ENCODE measurements around the gene AGAP3. TPM values are rescaled to one million over a fixed set of nuclear protein-coding genes. Genes with fewer than 3 reads are reported as not detected.
A peak's percentile ranks its signal among the peaks of the same experiment; 100 is the strongest.

Gene AGAP3
- total RNA-seq, 1 experiment from 2014 or later: 70.2 TPM

GRCh38 chr7:151068069-151068773 lies 18.1 kb upstream of the AGAP3 start:
- peak overlapping the region; percentile 39 for H3K4me3 Mint-ChIP-seq (ENCODE audit: unreplicated experiment)
- Histone ChIP-seq H3K27me3 (replicated peaks; ENCODE audit: control insufficient read depth, insufficient read depth, low read length) (no peaks in the 10 kb centered on the region), H3K4me1 (peaks cover 25% of the 10 kb centered on the region), H3K9me3 (no peaks in the 10 kb centered on the region), H3K4me3 (ENCODE audit: low read depth, low read length) (no peak overlapping the region), H3K36me3 (ENCODE audit: control insufficient read depth, insufficient read depth, low read length) (peaks cover 6% of the 10 kb centered on the region)
- H3K9me3 Mint-ChIP-seq (ENCODE audit: unreplicated experiment): no peaks in the 10 kb centered on the region
- ChIA-PET CTCF (interaction anchor here (1.3 kb wide), 1 partner anchor 40 kb away, joined by 4 read pairs; the partner anchor contains the start of gene ABCB8), POLR2A (interaction anchor here (0.5 to 1.9 kb wide), 4 partner anchors 9 to 90 kb away, joined by 3 to 10 read pairs (median 5); partner anchors contain the start of gene FASTK)
- intact Hi-C loops (cut with micrococcal nuclease; ENCODE audit: unreplicated experiment): no loop called here
- DNase-seq: no peak
- BruUV-seq (replicated peaks): no TSS peak
- TF ChIP-seq CTCF (IDR thresholded peaks at IDR 0.05; ENCODE audit: insufficient read depth in 1 of 2, low read depth in 1 of 2, low read length in 1 of 2, severe bottlenecking in 1 of 2, unreplicated experiment in 1 of 2): no peak
- no peaks in the 10 kb centered on the region for H3K4me1 Mint-ChIP-seq (ENCODE audit: low read depth, unreplicated experiment)
- no peaks in the 10 kb centered on the region for H3K27me3 Mint-ChIP-seq (ENCODE audit: insufficient read depth, unreplicated experiment)
- peak overlapping the region; percentile 80 for H3K27ac Mint-ChIP-seq (ENCODE audit: unreplicated experiment)
- H3K36me3 Mint-ChIP-seq (ENCODE audit: insufficient read depth, unreplicated experiment): peaks cover 85% of the 10 kb centered on the region

GRCh38 chr7:151069841-151070573 lies 16.3 kb upstream of the AGAP3 start:
- Histone ChIP-seq H3K4me3 (ENCODE audit: low read depth, low read length) (no peak overlapping the region), H3K27me3 (replicated peaks; ENCODE audit: control insufficient read depth, insufficient read depth, low read length) (no peaks in the 10 kb centered on the region), H3K4me1 (peaks cover 18% of the 10 kb centered on the region), H3K36me3 (ENCODE audit: control insufficient read depth, insufficient read depth, low read length) (peaks cover 3% of the 10 kb centered on the region), H3K9me3 (no peaks in the 10 kb centered on the region)
- Mint-ChIP-seq H3K36me3 (ENCODE audit: insufficient read depth, unreplicated experiment) (peaks cover 91% of the 10 kb centered on the region), H3K4me1 (ENCODE audit: low read depth, unreplicated experiment) (no peaks in the 10 kb centered on the region), H3K27me3 (ENCODE audit: insufficient read depth, unreplicated experiment) (no peaks in the 10 kb centered on the region), H3K27ac (ENCODE audit: unreplicated experiment) (no peak overlapping the region), H3K4me3 (ENCODE audit: unreplicated experiment) (no peak overlapping the region), H3K9me3 (ENCODE audit: unreplicated experiment) (no peaks in the 10 kb centered on the region)
- intact Hi-C loops (cut with micrococcal nuclease; ENCODE audit: unreplicated experiment): no loop called here
- no peak for DNase-seq
- ChIA-PET CTCF (no interaction called here), POLR2A (no interaction called here)
- BruUV-seq (replicated peaks): no TSS peak
- no peak for TF ChIP-seq CTCF (IDR thresholded peaks at IDR 0.05; ENCODE audit: insufficient read depth in 1 of 2, low read depth in 1 of 2, low read length in 1 of 2, severe bottlenecking in 1 of 2, unreplicated experiment in 1 of 2)

DNA sequence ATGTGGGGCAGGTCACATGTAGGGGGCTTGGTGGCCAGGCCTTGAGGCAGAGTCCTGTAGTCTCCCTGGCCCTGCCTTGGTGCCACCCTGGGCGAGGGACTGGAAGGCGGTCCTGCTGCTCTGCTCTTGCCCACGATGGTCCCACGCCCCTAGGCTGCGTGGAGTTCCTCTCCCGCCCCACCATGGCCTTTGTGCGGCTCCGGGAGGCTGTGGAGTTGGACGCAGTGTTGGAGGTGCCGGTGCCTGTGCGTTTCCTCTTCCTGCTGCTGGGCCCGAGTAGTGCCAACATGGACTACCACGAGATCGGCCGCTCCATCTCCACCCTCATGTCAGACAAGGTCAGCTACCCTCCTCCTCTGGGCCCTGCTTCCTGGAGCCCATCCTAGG lies 15.7 kb upstream of the AGAP3 start:
- Mint-ChIP-seq H3K27me3 (ENCODE audit: insufficient read depth, unreplicated experiment) (no peaks in the 10 kb centered on the region), H3K4me3 (ENCODE audit: unreplicated experiment) (no peak overlapping the region), H3K9me3 (ENCODE audit: unreplicated experiment) (no peaks in the 10 kb centered on the region), H3K27ac (ENCODE audit: unreplicated experiment) (no peak overlapping the region), H3K36me3 (ENCODE audit: insufficient read depth, unreplicated experiment) (peaks cover 92% of the 10 kb centered on the region), H3K4me1 (ENCODE audit: low read depth, unreplicated experiment) (no peaks in the 10 kb centered on the region)
- POLR2A ChIA-PET: interaction anchor here (1.2 kb wide), 1 partner anchor 8 kb away, joined by 3 read pairs; no protein-coding TSS in a partner anchor
- H3K9me3 ChIP-seq: no peaks in the 10 kb centered on the region
- H3K27me3 ChIP-seq (replicated peaks; ENCODE audit: control insufficient read depth, insufficient read depth, low read length): no peaks in the 10 kb centered on the region
- intact Hi-C loops (cut with micrococcal nuclease; ENCODE audit: unreplicated experiment): no loop called here
- TSS peak; percentile 3 for BruUV-seq (replicated peaks)
- peaks cover 3% of the 10 kb centered on the region for H3K36me3 ChIP-seq (ENCODE audit: control insufficient read depth, insufficient read depth, low read length)
- peaks cover 18% of the 10 kb centered on the region for H3K4me1 ChIP-seq
- CTCF ChIA-PET: no interaction called here
- no peak for DNase-seq
- no peak for TF ChIP-seq CTCF (IDR thresholded peaks at IDR 0.05; ENCODE audit: insufficient read depth in 1 of 2, low read depth in 1 of 2, low read length in 1 of 2, severe bottlenecking in 1 of 2, unreplicated experiment in 1 of 2)
- H3K4me3 ChIP-seq (ENCODE audit: low read depth, low read length): no peak overlapping the region

Data from Caco-2 (cell line).